ENCODE measurements around the gene ELOVL3.
A peak's percentile ranks its signal among the peaks of the same experiment; 100 is the strongest.
"Not testable (repeated sequence)": the region's sequence is repeated elsewhere in the genome, so short reads cannot be mapped to it uniquely, and the experiment has no call there.

ELOVL3 gene

DNA sequence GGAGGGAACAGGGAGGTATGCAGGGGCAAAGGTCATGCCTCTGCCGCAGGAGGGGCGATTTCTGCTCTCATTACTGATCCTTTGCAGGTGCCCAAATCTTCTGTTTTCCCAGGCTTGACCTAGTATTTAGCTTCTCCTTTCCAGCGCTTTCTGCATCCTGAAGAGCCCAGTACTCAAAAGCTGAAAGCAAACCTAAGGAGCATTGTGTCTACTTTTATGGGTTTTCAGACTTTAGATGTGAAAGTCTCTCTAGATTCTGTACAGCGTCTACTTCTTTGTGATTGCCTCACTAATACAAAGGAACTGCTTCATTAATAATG, 19.8 kb downstream of the ELOVL3 start:
- peaks cover 56% of the 10 kb centered on the region for H3K79me2 ChIP-seq (ENCODE audit: insufficient read depth, low read length)
- no peaks in the 10 kb centered on the region for H3K9me3 ChIP-seq (ENCODE audit: insufficient read depth, low read length, severe bottlenecking)
- no peaks in the 10 kb centered on the region for H3K27me3 ChIP-seq (ENCODE audit: insufficient read depth, low read length, poor library complexity)
- H3K9ac ChIP-seq (ENCODE audit: low read depth, low read length): peak overlapping the region; percentile 63
- DNase-seq (no peak), ATAC-seq (ENCODE audit: insufficient read depth, low read depth) (no peak)
- H3K4me1 ChIP-seq (ENCODE audit: insufficient read depth, low read length): peaks cover 33% of the 10 kb centered on the region
- peaks cover 33% of the 10 kb centered on the region; the same call in 1 of the 2 replicates for H4K20me1 ChIP-seq (ENCODE audit: insufficient read depth, low read length)
- TF ChIP-seq, protein P1, sequence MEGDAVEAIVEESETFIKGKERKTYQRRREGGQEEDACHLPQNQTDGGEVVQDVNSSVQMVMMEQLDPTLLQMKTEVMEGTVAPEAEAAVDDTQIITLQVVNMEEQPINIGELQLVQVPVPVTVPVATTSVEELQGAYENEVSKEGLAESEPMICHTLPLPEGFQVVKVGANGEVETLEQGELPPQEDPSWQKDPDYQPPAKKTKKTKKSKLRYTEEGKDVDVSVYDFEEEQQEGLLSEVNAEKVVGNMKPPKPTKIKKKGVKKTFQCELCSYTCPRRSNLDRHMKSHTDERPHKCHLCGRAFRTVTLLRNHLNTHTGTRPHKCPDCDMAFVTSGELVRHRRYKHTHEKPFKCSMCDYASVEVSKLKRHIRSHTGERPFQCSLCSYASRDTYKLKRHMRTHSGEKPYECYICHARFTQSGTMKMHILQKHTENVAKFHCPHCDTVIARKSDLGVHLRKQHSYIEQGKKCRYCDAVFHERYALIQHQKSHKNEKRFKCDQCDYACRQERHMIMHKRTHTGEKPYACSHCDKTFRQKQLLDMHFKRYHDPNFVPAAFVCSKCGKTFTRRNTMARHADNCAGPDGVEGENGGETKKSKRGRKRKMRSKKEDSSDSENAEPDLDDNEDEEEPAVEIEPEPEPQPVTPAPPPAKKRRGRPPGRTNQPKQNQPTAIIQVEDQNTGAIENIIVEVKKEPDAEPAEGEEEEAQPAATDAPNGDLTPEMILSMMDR (IDR thresholded peaks at IDR 0.05; ENCODE audit: borderline replicate concordance, extremely low read depth, low read length, poor library complexity, severe bottlenecking): no peak
- no peak for TF ChIP-seq EZH2 (IDR thresholded peaks at IDR 0.05; ENCODE audit: borderline replicate concordance, low read depth, low read length, severe bottlenecking)
- H3K4me2 ChIP-seq (ENCODE audit: insufficient read depth, low read length): peak overlapping the region; percentile 87
- peak overlapping the region; percentile 85 for H2AFZ ChIP-seq (ENCODE audit: low read depth, low read length)
- H3K36me3 ChIP-seq (ENCODE audit: insufficient read depth, low read length): peaks cover 14% of the 10 kb centered on the region
- peak overlapping the region; percentile 57 to 74 for H3K4me3 ChIP-seq (ENCODE audit: low read depth in 1 of 2, low read length in 2 of 2)
- peak overlapping the region; percentile 80 for H3K27ac ChIP-seq (ENCODE audit: low read length)

DNA sequence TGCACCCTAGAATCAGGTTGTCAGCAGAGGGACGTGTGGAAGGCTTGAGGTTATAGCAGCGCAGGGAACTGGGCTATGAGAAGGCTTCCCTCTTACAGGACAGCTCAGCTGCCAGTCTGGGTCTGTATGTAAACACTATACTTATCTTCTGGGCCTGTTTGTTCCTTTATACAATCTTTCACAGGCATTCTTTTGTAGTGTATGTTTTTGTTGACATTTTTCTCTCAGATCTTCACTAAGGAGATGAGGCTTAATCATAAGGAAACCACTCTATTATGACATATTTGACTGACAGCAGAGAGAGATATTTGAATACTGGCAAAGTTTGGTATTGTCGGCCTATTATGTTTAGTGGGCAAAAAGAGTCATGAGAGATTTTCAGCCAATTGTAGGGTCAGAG, 20.2 kb downstream of the ELOVL3 start:
- Histone ChIP-seq H3K4me2 (ENCODE audit: insufficient read depth, low read length) (peak overlapping the region; percentile 87), H3K79me2 (ENCODE audit: insufficient read depth, low read length) (peaks cover 59% of the 10 kb centered on the region), H3K4me3 (ENCODE audit: low read depth in 1 of 2, low read length in 2 of 2) (peak overlapping the region; percentile 57 to 74), H3K27ac (ENCODE audit: low read length) (peak overlapping the region; percentile 80), H3K9me3 (ENCODE audit: insufficient read depth, low read length, severe bottlenecking) (no peaks in the 10 kb centered on the region), H3K36me3 (ENCODE audit: insufficient read depth, low read length) (peaks cover 14% of the 10 kb centered on the region), H3K27me3 (ENCODE audit: insufficient read depth, low read length, poor library complexity) (no peaks in the 10 kb centered on the region), H4K20me1 (ENCODE audit: insufficient read depth, low read length) (peaks cover 37% of the 10 kb centered on the region; the same call in 1 of the 2 replicates), H3K9ac (ENCODE audit: low read depth, low read length) (peak overlapping the region; percentile 63), H2AFZ (ENCODE audit: low read depth, low read length) (no peak overlapping the region), H3K4me1 (ENCODE audit: insufficient read depth, low read length) (peaks cover 33% of the 10 kb centered on the region)
- no peak for ATAC-seq (ENCODE audit: insufficient read depth, low read depth)
- no peak for DNase-seq
- no peak for TF ChIP-seq EZH2 (IDR thresholded peaks at IDR 0.05; ENCODE audit: borderline replicate concordance, low read depth, low read length, severe bottlenecking)
- TF ChIP-seq, protein P1 (IDR thresholded peaks at IDR 0.05; ENCODE audit: borderline replicate concordance, extremely low read depth, low read length, poor library complexity, severe bottlenecking): no peak

DNA sequence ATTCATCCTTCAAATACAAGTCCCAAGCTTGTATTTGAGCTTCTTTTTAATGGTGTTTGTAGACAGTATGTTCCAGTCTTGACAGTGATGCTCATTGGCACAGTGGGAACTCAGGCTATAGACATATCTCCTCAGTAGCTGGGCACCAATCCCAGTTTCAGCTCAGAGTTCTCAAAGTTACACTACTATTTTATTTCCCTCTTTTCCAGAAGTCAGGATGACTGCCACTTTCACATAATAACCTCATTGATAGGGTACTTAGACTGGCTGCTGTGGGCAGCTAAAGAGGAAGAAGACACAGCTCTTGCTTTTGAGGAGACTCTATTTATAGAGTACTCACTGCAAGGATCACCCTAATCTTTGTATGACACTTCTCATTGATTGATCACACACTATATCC, 21.6 kb downstream of the ELOVL3 start:
- ATAC-seq (ENCODE audit: insufficient read depth, low read depth): no peak
- TF ChIP-seq, protein P1 (IDR thresholded peaks at IDR 0.05; ENCODE audit: borderline replicate concordance, extremely low read depth, low read length, poor library complexity, severe bottlenecking): no peak
- TF ChIP-seq EZH2 (IDR thresholded peaks at IDR 0.05; ENCODE audit: borderline replicate concordance, low read depth, low read length, severe bottlenecking): no peak
- Histone ChIP-seq H3K4me3 (ENCODE audit: low read depth in 1 of 2, low read length in 2 of 2) (peak overlapping the region in 1 of 2 experiments; percentile 21; a peak in 1 of 4 replicates), H3K36me3 (ENCODE audit: insufficient read depth, low read length) (peaks cover 18% of the 10 kb centered on the region), H3K9ac (ENCODE audit: low read depth, low read length) (0 out of 2 replicates have a peak overlapping the region, but pooled peaks have one; percentile 63), H2AFZ (ENCODE audit: low read depth, low read length) (no peak overlapping the region), H3K4me1 (ENCODE audit: insufficient read depth, low read length) (peaks cover 33% of the 10 kb centered on the region), H3K27me3 (ENCODE audit: insufficient read depth, low read length, poor library complexity) (no peaks in the 10 kb centered on the region), H3K27ac (ENCODE audit: low read length) (no peak overlapping the region), H3K4me2 (ENCODE audit: insufficient read depth, low read length) (peak overlapping the region; percentile 87), H3K79me2 (ENCODE audit: insufficient read depth, low read length) (peaks cover 73% of the 10 kb centered on the region), H4K20me1 (ENCODE audit: insufficient read depth, low read length) (peaks cover 43% of the 10 kb centered on the region; the same call in 1 of the 2 replicates), H3K9me3 (ENCODE audit: insufficient read depth, low read length, severe bottlenecking) (no peaks in the 10 kb centered on the region)
- no peak for DNase-seq

DNA sequence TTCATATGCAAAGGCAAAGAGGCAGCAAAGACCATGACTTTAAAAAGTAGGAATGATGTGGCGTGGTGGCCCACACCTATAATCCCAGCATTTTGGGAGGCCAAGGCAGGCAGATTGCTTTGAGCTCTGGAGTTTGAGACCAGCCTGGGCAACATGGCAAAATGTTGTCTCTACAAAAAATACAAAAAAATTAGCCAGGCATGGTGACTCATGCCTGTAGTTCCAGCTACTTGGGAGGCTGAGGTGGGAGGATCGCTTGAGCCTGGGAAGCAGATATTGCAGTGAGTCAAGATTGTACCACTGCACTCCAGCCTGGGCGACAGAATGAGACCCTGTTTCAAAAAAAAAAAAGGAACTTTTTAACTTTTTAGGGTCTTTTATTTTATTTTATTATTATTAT, 26.4 kb downstream of the ELOVL3 start:
- Histone ChIP-seq H4K20me1 (ENCODE audit: insufficient read depth, low read length) (peaks cover 47% of the 10 kb centered on the region; the same call in 1 of the 2 replicates), H3K36me3 (ENCODE audit: insufficient read depth, low read length) (peaks cover 20% of the 10 kb centered on the region), H3K79me2 (ENCODE audit: insufficient read depth, low read length) (peaks cover 99% of the 10 kb centered on the region)
- H3K27ac ChIP-seq (ENCODE audit: low read length); ATAC-seq (ENCODE audit: insufficient read depth, low read depth); H3K9ac ChIP-seq (ENCODE audit: low read depth, low read length); DNase-seq; H2AFZ ChIP-seq (ENCODE audit: low read depth, low read length); H3K9me3 ChIP-seq (ENCODE audit: insufficient read depth, low read length, severe bottlenecking); H3K4me2 ChIP-seq (ENCODE audit: insufficient read depth, low read length); H3K27me3 ChIP-seq (ENCODE audit: insufficient read depth, low read length, poor library complexity); H3K4me3 ChIP-seq (ENCODE audit: low read depth in 1 of 2, low read length in 2 of 2); H3K4me1 ChIP-seq (ENCODE audit: insufficient read depth, low read length): not testable (repeated sequence)
